ENCODE measurements around the gene TKFC.

TKFC gene

GRCh38 chr11:61354208-61354607 lies 21.2 kb downstream of the TKFC start:
- TF ChIP-seq ZFX (IDR thresholded peaks at IDR 0.05), result no peak
- no peak for TF ChIP-seq CTCF (conservative IDR thresholded peaks at IDR 0.05)
- no peak overlapping the region for H3K27ac ChIP-seq

GRCh38 chr11:61356706-61357105 lies 23.7 kb downstream of the TKFC start:
- TF ChIP-seq CTCF (conservative IDR thresholded peaks at IDR 0.05), result no peak
- no peak for TF ChIP-seq ZFX (IDR thresholded peaks at IDR 0.05)
- no peak overlapping the region for H3K27ac ChIP-seq

GRCh38 chr11:61357233-61357893 lies 24.3 kb downstream of the TKFC start:
- H3K27ac ChIP-seq, result no peak overlapping the region

GRCh38 chr11:61357894-61358239 lies 24.8 kb downstream of the TKFC start:
- TF ChIP-seq CTCF (conservative IDR thresholded peaks at IDR 0.05) (no peak), ZFX (IDR thresholded peaks at IDR 0.05) (no peak)
- no peak overlapping the region for H3K27ac ChIP-seq

More at GRCh38 chr11:61357233-61357893, 24.3 kb downstream of the TKFC start:
- no peak for TF ChIP-seq ZFX (IDR thresholded peaks at IDR 0.05)
- no peak for TF ChIP-seq CTCF (conservative IDR thresholded peaks at IDR 0.05)

- no peak overlapping the region for H3K27ac ChIP-seq
- no peak for TF ChIP-seq ZFX (IDR thresholded peaks at IDR 0.05)
- no peak for TF ChIP-seq CTCF (conservative IDR thresholded peaks at IDR 0.05)
These were observed 25.5 kb downstream of the TKFC start for GRCh38 chr11:61358566-61358965.

GRCh38 chr11:61359516-61359915 lies 26.5 kb downstream of the TKFC start:
- H3K27ac ChIP-seq, result no peak overlapping the region
- TF ChIP-seq CTCF (conservative IDR thresholded peaks at IDR 0.05), result no peak
- no peak for TF ChIP-seq ZFX (IDR thresholded peaks at IDR 0.05)

- H3K27ac ChIP-seq, result peak overlapping the region; percentile 93
- no peak for TF ChIP-seq CTCF (conservative IDR thresholded peaks at IDR 0.05)
- TF ChIP-seq ZFX (IDR thresholded peaks at IDR 0.05), result no peak
These were observed 28.3 kb downstream of the TKFC start for GRCh38 chr11:61361237-61361740.
